H1 (cell line): ENCODE measurements around the gene FAM47A.

Source experiments
- EP300 ChIP-seq, 2 experiments: IDR thresholded peaks; 1 replicate in 1 of 2; 2 replicates in 1 of 2; pipeline ENCODE4 v1.6.1; 2011 to 2012; ENCODE audit warnings: low read depth in 2 of 2, low read length in 2 of 2, mild to moderate bottlenecking in 2 of 2, borderline replicate concordance in 1 of 2, inconsistent platforms in 1 of 2, moderate library complexity in 1 of 2
- POLR2AphosphoS5 ChIP-seq: IDR thresholded peaks from 2 replicates; pipeline ENCODE4 v1.6.1; 2011; ENCODE audit warnings: low read depth, low read length
- TF ChIP-seq, protein P1 (sequence below): IDR thresholded peaks from 2 replicates; pipeline ENCODE4 v1.6.1; 2011; ENCODE audit warnings: low read depth, mild to moderate bottlenecking, low read length; ENCODE audit not compliant: insufficient read depth

DNA sequence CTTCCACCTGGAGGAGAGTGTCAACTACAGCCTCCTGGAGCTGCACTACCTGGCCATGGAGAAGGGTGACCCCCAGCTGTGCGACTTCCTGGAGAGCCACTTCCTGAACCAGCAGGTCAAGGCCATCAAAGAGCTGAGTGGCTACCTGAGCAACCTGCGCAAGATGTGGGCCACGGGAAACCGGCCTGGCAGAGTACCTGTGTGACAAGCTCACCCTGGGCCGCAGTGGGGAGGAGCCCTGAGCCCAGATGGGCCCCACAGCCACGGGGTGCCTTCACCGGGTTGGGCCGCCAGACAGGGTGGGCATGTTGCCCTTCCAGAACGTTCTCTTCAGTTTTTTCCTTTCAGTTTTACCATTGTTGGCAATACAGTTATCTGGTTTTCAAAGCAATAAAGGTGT lies 15.2 kb upstream of the FAM47A start:
- TF ChIP-seq EP300 (IDR thresholded peaks at IDR 0.05; ENCODE audit: borderline replicate concordance in 1 of 2, low read depth in 2 of 2, low read length in 2 of 2): no peak
- TF ChIP-seq, protein P1, sequence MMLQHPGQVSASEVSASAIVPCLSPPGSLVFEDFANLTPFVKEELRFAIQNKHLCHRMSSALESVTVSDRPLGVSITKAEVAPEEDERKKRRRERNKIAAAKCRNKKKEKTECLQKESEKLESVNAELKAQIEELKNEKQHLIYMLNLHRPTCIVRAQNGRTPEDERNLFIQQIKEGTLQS: no peak
- no peak for TF ChIP-seq POLR2AphosphoS5
